ENCODE results near the gene ATF6. TPM values are rescaled to one million over a fixed set of nuclear protein-coding genes. Genes with fewer than 3 reads are reported as not detected.

Gene ATF6
- total RNA-seq, 1 experiment from 2014 or later: 16.4 TPM

- intact Hi-C loops (cut with micrococcal nuclease; ENCODE audit: unreplicated experiment): no loop called here
- H3K9me3 ChIP-seq (ENCODE audit: control insufficient read depth, insufficient read depth, low read depth, low read length): no peaks in the 10 kb centered on the region
- DNase-seq (ENCODE audit: low read depth, low spot score) (no peak), ATAC-seq (no peak)
- no peak for TF ChIP-seq REST (IDR thresholded peaks at IDR 0.05; ENCODE audit: insufficient read depth in 1 of 2, low read depth in 2 of 2, low read length in 1 of 2)
- no peak for TF ChIP-seq POLR2AphosphoS5 (IDR thresholded peaks at IDR 0.05; ENCODE audit: low read depth, low read length)
- no peak for TF ChIP-seq TCF7L2 (IDR thresholded peaks at IDR 0.05; ENCODE audit: low read depth, low read length)
- no peak for TF ChIP-seq CTCF (IDR thresholded peaks at IDR 0.05)
- no peak for TF ChIP-seq SIN3A (IDR thresholded peaks at IDR 0.05; ENCODE audit: borderline replicate concordance, insufficient read depth, low read depth, low read length)
- ChIA-PET CTCF (no interaction called here), POLR2A (no interaction called here)
- H3K36me3 ChIP-seq (ENCODE audit: control insufficient read depth, insufficient read depth, low read length): no peaks in the 10 kb centered on the region; the same call in 1 of the 2 replicates
- BruUV-seq (replicated peaks): no TSS peak
- in situ Hi-C loops (cut with HindIII; ENCODE audit: low pct_unique_long_range_greater_than_20kb, low sequenced_read_pairs): no loop called here
- H3K4me1 ChIP-seq (ENCODE audit: control insufficient read depth, insufficient read depth, low read length): no peaks in the 10 kb centered on the region
- no peaks in the 10 kb centered on the region for H3K27me3 ChIP-seq (ENCODE audit: control insufficient read depth, insufficient read depth, low read length)
- H3K4me3 ChIP-seq (ENCODE audit: low read depth in 2 of 2, low read length in 2 of 2): no peak overlapping the region
- no peak overlapping the region for H3K27ac ChIP-seq (ENCODE audit: low read length)
Observed at GRCh38 chr1:161866241-161866640, 100.1 kb downstream of the ATF6 start.

- Histone ChIP-seq H3K27ac (ENCODE audit: low read length) (no peak overlapping the region), H3K4me3 (ENCODE audit: low read depth in 2 of 2, low read length in 2 of 2) (no peak overlapping the region), H3K9me3 (ENCODE audit: control insufficient read depth, insufficient read depth, low read depth, low read length) (no peaks in the 10 kb centered on the region), H3K27me3 (ENCODE audit: control insufficient read depth, insufficient read depth, low read length) (no peaks in the 10 kb centered on the region), H3K4me1 (ENCODE audit: control insufficient read depth, insufficient read depth, low read length) (no peaks in the 10 kb centered on the region), H3K36me3 (ENCODE audit: control insufficient read depth, insufficient read depth, low read length) (no peaks in the 10 kb centered on the region; the same call in 1 of the 2 replicates)
- ATAC-seq: no peak
- TF ChIP-seq TCF7L2 (IDR thresholded peaks at IDR 0.05; ENCODE audit: low read depth, low read length) (no peak), POLR2AphosphoS5 (IDR thresholded peaks at IDR 0.05; ENCODE audit: low read depth, low read length) (no peak), CTCF (IDR thresholded peaks at IDR 0.05) (no peak), SIN3A (IDR thresholded peaks at IDR 0.05; ENCODE audit: borderline replicate concordance, insufficient read depth, low read depth, low read length) (no peak), REST (IDR thresholded peaks at IDR 0.05; ENCODE audit: insufficient read depth in 1 of 2, low read depth in 2 of 2, low read length in 1 of 2) (no peak)
- BruUV-seq (replicated peaks): no TSS peak
- CTCF ChIA-PET: no interaction called here
- intact Hi-C loops (cut with micrococcal nuclease; ENCODE audit: unreplicated experiment): no loop called here
- in situ Hi-C loops (cut with HindIII; ENCODE audit: low pct_unique_long_range_greater_than_20kb, low sequenced_read_pairs): no loop called here
- DNase-seq (ENCODE audit: low read depth, low spot score): no peak
- POLR2A ChIA-PET: no interaction called here
Observed at GRCh38 chr1:161868832-161869231, 102.7 kb downstream of the ATF6 start.

All from Panc1 (cell line).